GM12874 (cell line): ENCODE measurements around the gene SDR39U1.

Experiments used
- TF ChIP-seq, protein P1 (sequence below): IDR thresholded peaks from 2 replicates; pipeline ENCODE4 v1.5.1; 2011; ENCODE audit warnings: low read depth, mild to moderate bottlenecking, control low read depth, low read length, moderate library complexity; ENCODE audit not compliant: insufficient read depth

The SDR39U1 gene

DNA sequence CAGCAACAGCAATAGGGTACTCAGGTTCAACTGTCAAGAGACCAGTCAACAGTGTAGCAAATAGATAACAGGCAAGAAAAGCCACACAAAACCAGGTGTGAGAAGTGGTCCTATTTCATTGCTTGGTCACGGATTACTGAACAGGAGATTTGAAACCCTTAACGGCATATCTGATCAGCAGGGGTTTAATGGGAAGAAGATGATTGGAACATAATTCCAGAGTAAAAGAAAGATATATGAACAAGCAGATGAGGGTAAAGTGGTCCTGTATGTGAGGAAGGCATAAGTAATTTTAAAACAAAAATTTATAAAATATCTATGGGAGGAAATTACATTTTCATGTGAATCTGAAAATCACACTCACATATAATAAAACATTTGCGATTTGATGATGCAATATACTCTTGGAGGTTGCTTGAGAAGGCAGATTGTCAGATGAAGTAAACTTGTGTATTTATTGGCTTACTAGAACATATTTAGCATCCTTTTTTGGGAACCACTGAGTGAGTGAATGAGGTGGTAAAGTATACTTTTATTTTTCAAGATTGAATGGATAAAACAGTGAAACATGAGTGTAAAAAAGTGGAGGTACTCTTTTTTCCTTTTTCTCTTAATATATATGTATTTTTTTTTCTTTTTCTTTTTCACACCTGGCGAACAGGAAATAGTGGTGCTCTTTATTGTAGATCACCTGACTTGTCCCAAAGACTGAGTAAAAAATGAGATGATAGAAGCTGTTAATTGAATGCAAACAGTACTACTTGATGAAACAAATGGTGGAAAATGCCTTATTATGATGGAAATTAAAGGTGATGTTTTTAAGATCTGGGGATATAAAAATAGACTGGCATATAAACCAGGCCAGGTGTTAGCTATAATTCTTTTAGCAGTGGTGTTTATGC lies 21.6 kb upstream of the SDR39U1 start:
- TF ChIP-seq, protein P1, sequence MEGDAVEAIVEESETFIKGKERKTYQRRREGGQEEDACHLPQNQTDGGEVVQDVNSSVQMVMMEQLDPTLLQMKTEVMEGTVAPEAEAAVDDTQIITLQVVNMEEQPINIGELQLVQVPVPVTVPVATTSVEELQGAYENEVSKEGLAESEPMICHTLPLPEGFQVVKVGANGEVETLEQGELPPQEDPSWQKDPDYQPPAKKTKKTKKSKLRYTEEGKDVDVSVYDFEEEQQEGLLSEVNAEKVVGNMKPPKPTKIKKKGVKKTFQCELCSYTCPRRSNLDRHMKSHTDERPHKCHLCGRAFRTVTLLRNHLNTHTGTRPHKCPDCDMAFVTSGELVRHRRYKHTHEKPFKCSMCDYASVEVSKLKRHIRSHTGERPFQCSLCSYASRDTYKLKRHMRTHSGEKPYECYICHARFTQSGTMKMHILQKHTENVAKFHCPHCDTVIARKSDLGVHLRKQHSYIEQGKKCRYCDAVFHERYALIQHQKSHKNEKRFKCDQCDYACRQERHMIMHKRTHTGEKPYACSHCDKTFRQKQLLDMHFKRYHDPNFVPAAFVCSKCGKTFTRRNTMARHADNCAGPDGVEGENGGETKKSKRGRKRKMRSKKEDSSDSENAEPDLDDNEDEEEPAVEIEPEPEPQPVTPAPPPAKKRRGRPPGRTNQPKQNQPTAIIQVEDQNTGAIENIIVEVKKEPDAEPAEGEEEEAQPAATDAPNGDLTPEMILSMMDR: no peak

DNA sequence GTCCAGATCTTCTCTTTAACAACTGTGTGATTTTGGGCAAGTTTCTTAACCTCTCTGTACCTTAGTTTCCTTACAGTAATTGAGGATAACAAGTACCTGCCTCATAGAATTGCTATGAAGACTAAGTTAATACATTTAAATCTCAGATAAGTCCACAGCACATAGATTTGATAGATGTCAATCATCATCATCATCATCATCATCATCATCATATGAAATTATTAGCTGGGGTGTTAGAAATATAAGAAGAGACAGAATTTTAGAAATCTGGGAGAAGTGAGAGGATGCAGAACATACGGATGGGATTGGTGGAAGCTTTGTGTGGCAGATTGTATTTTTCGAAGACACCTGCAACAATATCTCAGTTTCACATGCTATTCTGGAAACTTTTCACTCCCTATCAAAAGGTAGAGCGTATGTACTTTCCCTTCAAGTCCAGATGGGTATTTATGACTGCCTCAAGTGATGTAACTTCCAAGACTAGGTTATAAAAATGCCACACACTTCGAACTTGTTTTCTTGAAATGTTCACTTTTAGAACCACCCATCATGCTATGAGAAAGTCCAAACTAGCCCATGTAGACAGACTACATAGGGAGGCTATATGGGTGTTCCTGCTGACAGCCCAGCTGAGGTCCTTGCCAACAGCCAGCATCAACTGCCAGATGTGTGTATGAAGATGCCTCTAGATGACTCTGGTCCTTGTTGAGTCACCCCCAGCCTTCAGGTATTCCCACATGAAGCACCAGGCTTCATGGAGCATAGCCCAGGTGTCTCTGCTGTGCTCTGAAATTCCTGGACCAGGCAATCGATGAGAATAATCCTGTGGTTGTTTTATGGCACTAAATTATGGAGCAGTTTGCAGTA lies 20.7 kb upstream of the SDR39U1 start:
- TF ChIP-seq, protein P1: no peak

DNA sequence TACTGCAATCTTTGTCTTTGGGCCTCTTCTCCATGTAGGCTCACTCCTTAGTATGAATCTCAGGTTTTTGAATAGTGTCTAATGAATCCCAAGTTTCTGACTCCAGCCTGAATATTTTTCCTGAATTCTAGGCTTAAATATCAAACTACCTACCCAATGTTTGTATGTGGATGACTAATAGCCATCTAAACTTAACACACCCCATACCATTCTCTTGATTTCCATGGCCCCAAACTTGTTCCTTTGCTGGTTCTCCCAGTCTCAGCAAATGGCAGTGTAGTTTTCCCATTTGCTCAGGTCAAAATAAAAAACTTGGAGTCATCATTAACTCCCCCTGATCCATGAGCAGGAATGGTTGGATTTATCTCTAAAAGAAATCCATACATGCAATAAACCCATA lies 18.8 kb upstream of the SDR39U1 start:
- TF ChIP-seq, protein P1: no peak

DNA sequence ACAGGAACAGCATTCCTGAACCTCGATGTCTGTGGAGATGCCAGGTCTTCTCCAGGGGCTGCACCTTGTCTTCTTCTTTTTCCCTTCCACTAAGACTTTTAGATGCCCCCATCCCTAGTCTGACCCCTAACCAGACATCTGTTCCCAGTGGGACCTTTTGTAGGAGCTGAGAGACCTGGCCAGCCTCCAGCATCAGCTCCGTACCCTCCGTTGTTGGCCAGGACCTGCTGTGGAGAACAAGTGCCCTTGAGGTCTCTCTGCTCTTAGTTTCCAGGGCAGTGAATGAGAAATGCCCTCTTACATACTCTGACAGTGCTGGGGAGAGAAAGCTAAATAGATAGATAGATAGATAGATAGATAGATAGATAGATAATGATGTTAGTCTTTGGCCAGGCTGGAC lies 16.8 kb upstream of the SDR39U1 start:
- TF ChIP-seq, protein P1: no peak

DNA sequence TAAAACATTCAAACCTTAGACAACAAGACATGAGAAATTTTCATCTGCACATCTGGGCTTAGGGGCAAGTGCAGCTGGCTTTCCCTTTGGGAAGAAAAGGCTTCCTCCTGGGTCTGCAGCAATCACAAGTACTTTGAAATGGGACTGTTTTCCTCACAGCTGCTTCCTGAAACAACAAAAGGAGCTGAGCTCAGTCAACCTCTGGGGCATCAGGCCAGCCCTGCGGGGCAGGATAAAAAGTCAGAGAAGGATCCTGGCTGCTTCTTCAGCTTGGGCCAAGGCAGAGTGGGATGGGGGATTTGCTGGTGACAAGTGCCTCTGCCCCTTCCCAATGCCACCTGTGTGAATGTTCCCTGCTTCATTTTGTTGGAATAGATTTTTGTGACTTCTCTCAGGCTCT lies 16.2 kb upstream of the SDR39U1 start:
- TF ChIP-seq, protein P1: no peak

DNA sequence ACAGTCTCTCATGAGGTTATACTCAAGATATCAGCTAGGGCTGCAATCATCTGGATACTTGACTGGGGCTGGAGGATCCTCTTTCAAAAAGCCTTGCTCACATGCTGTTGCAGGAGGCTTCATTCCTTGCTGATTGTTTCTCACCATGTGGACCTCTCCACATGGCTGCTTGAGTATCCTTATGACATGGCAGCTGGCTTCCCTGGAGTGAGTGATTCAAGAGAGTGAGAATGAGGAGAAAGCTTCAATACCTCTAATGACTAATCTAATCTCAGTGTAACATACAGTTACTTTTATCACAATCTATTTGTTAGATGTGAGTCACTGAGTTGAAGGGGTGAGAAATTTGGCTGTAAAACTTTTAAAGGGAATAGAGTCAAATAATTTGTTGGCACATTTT lies 14.4 kb upstream of the SDR39U1 start:
- TF ChIP-seq, protein P1: no peak

DNA sequence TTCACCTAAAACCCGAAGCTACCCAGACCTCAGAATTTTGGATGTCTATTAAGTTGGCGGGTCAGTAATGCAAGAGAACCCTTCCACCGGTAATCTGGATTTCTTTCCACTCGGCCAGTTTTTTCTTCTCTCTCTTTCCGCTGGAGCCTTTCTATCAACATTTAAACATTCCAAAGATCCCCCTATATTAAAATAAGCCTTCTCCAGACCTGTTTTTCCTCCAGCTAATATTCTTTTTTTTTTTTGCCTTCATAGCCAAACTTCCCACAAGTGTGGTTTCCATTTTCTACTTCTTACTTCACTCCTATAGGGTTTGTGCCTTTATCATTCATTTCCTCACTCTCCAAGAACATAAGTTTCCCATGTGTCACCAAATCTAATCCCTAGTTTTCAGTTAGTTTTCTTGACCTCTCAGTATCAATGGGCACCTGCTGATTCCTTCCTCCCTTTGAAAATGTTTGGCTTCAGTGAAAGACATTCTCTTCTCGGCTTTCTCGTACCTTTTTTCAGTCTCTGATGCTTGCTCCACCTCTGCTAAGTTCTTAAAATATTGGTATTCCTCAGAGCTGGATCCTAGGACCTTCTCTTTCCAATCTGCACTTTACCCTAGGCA lies 583 bp upstream of the SDR39U1 start:
- TF ChIP-seq, protein P1: no peak
